NCI-H2081 treated with DMSO at 0.1 percent for 48 hours (cell line): Measurements from ENCODE around the gene COG6.

Experiments used
- DNase-seq: peaks from one replicate; lab custom pipeline; 2025; lab: John Stamatoyannopoulos, UW

Gene COG6

GRCh38 chr13:39682310-39682709 lies 26.8 kb downstream of the COG6 start:
- no peak for DNase-seq

GRCh38 chr13:39682788-39683187 lies 27.3 kb downstream of the COG6 start:
- no peak for DNase-seq

GRCh38 chr13:39684531-39685137 lies 29.2 kb downstream of the COG6 start:
- DNase-seq: no peak

DNA sequence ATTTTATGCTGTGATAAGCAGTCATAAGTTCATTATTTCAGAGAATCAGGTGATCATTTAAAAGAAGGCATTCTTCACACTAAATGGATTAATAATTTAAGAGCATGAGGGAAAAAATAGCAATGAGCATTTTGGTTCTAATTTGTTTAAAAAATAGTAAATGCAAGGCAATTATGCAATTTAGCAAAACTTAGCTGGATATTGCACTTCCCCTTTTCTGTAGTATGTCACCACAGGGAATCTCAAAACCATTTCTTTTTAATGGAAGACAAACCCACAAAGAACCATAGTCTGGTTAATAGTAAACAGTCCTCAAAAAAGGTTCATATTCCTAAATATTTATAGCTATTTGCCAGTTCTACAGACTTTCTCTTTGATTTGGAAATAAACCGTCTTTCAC lies 30.2 kb downstream of the COG6 start:
- DNase-seq: no peak

- DNase-seq: no peak
Observed at GRCh38 chr13:39688278-39688677, 32.8 kb downstream of the COG6 start.

DNA sequence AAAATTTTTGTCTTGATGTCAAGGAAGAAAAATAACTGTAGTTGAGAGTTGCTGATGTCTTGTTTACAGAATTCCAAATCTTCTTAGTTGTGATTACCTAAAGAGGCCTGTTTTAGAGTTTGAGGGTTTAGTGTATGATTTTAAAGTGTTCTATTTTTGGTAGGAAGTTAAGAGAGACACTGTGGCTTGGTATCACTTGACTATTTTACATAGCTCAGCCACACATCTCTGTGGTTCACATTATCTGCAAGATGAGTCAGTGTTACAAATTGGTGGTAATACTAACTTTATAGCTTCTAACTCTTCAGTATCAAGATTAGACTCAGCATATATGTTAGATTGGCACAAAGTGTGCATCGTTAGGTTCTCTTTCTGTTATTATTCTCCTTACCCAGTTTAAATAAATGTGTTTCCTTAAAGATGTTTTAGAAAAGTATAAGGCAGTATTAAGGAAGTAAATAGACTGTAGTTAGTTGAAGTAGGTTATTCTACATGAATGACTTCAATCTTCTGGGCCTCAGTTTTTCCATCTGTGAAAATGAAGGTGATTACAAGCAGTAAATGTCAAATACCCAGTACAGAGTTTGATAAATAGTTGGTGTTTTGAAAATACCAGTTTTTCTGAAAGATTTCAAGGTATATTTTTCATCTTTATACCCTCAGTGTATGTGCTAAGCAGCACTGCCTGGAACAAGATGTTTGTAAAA lies 33.4 kb downstream of the COG6 start:
- DNase-seq: no peak

DNA sequence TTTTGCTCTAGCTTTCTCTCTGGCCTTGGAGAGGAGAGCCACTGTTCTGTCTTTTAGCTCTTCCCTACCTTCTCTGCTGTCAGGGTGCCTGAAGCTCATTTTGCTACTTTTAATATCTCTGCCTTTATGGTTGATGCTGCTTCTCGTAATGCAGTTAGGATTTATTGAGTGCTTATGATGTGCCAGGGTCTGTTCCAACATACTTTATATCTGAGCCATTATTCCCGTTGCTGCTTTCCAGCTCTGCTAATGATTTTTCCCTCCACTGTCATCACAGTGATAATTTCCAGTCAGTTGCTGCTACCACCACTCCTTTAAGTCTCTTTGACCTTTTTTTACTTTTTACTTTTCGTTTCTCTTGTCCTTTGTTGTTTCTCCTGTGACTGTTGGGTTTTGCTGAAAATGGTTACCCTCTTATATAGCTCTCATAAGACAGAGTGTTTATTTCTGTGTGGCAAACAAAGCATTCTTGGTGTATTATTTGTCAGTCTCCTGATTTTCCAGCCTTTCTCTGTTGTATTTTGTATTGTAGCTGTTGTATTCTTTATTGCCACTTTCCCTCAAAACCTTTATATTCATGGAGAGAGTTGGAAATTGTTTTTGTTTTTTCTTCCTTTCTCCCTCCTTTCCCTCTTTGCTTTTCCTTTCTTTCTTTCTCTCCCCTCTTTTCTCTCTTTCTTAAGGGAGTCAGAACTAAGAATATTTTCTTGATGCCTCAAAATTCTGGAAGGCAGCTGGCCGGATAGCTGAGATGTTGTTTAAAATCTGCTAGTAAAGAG lies 37.4 kb downstream of the COG6 start:
- DNase-seq: no peak

DNA sequence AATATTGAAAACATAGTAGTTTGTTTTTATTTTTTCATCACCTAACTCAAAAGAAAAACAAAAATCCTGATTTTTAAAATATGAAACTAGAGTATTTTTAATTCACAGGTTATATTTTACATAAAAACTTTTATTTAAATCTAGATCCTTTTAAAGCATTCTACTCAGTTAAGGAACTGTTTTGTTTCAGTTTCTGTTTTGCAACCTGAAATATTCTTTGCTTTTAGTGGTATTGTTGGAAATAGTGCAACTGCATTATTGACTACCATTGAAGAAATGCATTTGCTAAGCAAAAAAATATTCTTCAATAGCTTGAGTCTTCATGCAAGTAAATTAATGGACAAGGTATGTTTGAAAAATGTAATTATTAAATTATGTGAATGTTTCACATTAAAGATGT lies 43.8 kb downstream of the COG6 start:
- no peak for DNase-seq

GRCh38 chr13:39712626-39713025 lies 57.2 kb downstream of the COG6 start:
- no peak for DNase-seq

GRCh38 chr13:39729156-39729555 lies 73.7 kb downstream of the COG6 start:
- DNase-seq: no peak

DNA sequence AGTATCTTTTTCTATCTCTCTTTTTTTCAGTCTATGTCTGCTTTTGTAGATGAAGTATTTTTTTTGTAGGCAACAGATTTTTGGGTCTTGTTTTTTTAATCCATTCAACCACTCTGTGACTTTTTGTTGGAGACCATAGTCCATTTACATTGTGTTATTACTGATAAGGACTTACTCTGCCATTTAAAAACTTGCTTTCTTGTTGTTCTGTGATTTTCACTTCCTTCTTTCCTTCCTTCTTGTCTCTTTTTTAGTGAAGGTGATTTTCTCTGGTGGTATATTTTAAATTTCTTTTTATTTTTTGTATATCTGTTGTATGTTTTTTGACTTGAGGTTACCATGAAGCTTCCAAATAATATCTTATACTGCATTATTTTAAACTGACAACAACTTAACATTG lies 79.5 kb downstream of the COG6 start:
- no peak for DNase-seq

DNA sequence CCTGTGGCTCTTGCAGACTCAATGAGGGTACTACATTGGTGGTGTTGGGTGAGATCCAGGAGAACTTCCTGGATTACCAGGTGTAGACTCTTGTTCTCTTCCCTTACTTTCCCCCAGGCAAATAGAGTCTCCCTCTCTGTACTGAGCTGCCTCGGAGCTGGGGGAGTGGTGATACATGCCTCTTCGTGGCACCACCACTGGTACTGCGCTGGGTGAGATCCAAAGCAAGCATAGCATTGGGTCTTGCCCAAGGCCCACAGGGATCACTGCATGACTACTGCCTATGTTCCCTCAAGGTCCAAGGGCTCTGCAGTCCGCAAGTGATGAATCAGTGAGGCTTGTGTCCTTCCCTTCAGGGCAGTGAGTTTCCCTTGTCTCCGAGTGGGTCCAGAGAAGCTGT lies 81.6 kb downstream of the COG6 start:
- no peak for DNase-seq

DNA sequence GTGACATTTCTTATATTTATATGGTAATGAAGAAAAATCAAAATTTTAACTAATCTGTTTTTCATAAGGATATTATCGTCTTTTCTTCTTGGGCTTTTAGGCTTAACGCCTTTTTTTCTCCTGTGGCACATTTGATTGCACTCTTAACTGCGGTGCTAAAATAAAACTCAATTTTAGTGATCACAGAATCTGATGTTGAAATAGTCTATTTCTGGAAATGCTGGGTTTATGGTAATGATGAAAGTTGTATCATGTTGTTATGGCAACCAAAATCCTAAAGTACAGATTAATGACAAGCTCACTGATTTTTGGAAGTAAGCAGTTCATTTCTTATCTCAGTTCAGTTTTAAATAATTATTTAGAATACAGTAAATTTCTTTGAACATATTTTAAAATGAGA lies 85.3 kb downstream of the COG6 start:
- DNase-seq: no peak

GRCh38 chr13:39748961-39749360 lies 93.5 kb downstream of the COG6 start:
- no peak for DNase-seq

DNA sequence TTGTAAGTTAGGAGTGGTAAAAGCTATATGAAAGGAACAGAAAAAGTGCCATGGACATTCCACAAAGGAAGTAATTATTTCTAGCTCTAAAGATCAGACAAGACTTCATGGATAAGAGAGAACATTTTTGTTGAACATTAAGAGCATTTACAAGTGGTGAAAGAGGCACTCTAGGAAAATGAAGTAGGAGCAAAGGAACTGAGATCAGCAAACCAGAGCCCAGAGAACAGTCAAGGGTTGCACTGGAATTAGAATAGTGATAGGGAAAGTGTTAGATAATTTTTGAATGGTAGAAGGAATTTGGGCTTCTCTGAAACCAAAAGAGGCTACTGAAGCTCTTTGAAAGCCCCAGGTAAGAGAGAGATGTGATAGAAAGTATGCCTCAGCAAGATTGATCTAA lies 94.1 kb downstream of the COG6 start:
- no peak for DNase-seq

GRCh38 chr13:39751805-39752204 lies 96.3 kb downstream of the COG6 start:
- no peak for DNase-seq

DNA sequence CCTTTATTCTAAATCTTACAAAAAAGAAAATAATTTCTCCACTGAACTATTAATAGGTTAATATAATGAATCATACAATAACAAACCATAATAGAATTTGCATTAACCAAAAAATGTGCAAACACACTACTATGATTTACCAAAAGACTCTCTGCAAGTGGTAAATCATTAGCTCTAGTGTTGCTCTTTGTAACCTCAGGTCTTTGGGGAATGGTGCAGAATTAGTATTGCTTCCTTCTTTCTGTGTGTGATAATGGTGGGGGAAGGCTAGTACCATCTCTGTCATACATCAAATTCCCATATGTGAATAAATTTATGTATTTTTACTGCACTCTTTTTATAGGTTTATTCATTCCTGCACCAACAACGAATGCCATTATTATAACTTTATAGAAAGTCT lies 105.1 kb downstream of the COG6 start:
- no peak for DNase-seq

DNA sequence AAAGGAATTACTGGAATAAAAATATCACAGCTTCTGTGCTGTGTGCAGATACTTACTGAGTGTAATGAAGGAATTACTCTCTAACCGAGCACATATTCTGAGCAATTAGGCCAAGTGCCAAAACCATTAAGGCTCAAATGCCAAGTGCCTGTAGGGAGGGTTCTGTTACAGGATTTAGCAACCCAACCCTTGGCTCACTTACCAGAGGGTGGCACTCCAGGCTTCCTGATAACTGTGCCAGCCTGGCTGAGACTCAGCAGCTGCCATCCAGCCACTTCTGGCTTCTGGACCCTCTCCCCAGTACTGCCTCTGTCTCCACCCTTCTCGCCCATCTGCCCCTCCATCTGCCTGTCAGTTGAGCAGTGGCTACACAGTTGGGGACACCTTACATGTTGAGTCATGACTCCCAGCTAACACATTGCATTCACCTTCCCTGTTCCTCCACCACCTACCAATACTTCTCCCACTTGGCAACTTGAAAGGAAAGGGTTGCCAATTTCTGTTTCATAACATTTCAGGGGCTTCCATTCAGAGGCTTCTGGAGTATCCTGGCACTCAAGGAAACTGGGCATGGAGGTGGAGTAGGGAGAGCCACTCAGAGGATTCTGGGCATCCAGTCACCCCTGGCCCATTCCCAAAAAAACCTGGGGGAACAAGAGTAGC lies 110.5 kb downstream of the COG6 start:
- DNase-seq: peak; percentile 48

DNA sequence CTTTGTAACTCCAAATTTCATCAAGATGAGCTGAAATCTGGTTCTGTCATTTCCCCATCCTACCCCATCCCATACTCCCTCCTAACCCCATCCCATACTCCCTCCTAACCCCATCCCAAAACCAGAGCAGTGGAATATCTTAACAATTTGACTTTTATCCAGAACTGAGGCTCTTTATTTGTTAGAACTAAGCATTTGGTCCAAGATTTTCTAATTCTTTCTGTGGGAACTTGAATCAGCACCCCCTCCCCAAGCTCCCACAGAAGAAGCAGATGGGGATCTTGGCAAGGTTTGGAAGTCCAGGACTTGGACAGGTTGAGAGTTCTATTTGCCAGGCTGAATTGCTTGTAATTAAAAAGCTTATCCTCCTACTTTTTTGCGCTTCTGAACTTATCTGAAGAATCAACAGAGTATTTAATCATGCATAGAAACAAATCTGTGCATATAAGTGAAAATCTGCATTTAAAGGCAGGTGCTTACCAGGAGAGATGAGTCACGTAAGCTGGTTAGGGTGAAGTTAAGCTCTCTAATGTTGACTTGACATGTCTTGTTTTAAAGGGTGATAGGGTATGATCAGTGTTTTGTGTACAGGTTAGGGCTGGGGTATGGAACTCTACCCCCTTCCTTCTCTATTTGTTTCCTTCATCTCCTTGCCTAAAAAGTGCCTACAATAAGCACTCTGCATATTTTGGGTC lies 111.1 kb downstream of the COG6 start:
- no peak for DNase-seq

DNA sequence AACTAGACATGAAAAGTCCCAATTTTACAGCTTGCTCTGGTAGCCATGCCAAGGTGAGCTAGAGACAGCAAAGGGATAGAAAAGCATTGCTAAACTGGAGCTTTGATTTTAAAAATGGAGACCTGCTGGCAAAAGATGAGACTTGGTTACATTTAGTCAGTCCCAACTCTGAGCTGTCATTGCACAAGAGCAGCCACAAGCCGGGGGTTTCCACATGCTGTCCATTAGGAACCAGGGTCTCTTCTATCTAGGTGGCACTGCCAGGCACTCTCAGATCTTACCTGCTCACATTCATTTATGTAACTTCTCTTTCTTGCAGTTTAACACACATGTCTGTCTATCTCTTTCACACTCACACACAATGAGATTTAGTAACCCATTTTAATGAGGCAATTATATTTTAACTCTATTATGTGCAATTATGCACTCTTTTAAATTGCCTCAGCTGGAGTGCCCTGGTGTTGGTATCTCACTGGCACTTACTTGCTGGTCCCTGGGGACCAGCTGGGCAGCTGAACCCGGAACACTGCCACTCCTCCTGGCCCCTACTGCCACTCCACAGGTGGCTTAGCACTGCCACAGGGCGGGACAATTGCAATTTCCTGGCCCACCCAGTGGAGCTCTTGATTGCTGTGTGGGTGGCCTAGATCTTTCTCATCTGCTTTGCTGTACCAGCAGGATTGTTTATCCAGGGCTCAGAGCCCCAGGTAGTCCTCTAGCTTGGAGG lies 112.5 kb downstream of the COG6 start:
- peak; percentile 15 for DNase-seq

DNA sequence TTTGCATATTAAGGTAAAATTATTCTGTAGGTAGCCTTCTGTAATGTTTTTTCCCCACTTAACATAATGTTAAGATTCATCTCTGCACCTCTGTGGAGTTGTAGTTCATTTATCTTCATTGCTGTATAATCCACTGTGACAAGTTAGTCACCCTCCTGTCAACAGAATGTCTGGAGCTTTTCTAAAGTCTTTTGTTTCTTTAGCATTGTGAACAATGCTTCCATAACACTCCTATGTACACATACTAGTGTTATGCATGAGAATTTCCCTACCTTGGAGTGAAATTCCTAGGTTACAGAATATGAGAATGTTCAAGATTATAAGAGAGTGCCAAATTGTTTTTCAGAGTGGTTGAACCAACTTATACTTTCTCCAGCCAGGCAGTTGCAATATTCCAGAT lies 113.5 kb downstream of the COG6 start:
- DNase-seq: no peak
